Neutrophil (primary cell): ENCODE measurements around the gene HECTD1.
"Not testable (repeated sequence)": the region's sequence is repeated elsewhere in the genome, so short reads cannot be mapped to it uniquely, and the experiment has no call there.

Experiments
- H3K27ac ChIP-seq: fragments of 200-600 bp; sonication (generic); 2 replicates; pipeline ENCODE4 v1.5.1; 2016; ENCODE audit warnings: mild to moderate bottlenecking, moderate library complexity
- H3K27me3 ChIP-seq: fragments of 200-600 bp; sonication (generic); 2 replicates; pipeline ENCODE4 v1.6.0; 2016; ENCODE audit warnings: mild to moderate bottlenecking
- H3K36me3 ChIP-seq: fragments of 200-600 bp; sonication (generic); 2 replicates; pipeline ENCODE4 v1.5.1; 2017
- H3K4me1 ChIP-seq, 2 experiments: fragments of 200-600 bp in 1 of 2; sonication (generic) in 1 of 2; 1 replicate in 1 of 2; 2 replicates in 1 of 2; pipeline versions ENCODE4 v1.5.1 to v1.6.1; 2013 to 2016; ENCODE audit warnings: low read depth in 1 of 2, low read length in 1 of 2, mild to moderate bottlenecking in 1 of 2, moderate library complexity in 1 of 2; ENCODE audit not compliant: control insufficient read depth in 1 of 2, insufficient read depth in 1 of 2
- H3K4me3 ChIP-seq, 2 experiments: fragments of 200-600 bp in 1 of 2; sonication (generic) in 1 of 2; 1 replicate in 1 of 2; 2 replicates in 1 of 2; pipeline ENCODE4 v1.5.1; 2013 to 2016; ENCODE audit warnings: low read depth in 1 of 2, low read length in 1 of 2, mild to moderate bottlenecking in 1 of 2, moderate library complexity in 1 of 2
- H3K9me3 ChIP-seq: fragments of 200-600 bp; sonication (generic); 2 replicates; pipeline ENCODE4 v1.5.1; 2016
- TF ChIP-seq, protein P1 (sequence below): fragments of 200-600 bp; sonication (generic); IDR thresholded peaks from 2 replicates; pipeline ENCODE4 v1.5.1; 2016; ENCODE audit warnings: antibody characterized with exemption

HECTD1 gene

DNA sequence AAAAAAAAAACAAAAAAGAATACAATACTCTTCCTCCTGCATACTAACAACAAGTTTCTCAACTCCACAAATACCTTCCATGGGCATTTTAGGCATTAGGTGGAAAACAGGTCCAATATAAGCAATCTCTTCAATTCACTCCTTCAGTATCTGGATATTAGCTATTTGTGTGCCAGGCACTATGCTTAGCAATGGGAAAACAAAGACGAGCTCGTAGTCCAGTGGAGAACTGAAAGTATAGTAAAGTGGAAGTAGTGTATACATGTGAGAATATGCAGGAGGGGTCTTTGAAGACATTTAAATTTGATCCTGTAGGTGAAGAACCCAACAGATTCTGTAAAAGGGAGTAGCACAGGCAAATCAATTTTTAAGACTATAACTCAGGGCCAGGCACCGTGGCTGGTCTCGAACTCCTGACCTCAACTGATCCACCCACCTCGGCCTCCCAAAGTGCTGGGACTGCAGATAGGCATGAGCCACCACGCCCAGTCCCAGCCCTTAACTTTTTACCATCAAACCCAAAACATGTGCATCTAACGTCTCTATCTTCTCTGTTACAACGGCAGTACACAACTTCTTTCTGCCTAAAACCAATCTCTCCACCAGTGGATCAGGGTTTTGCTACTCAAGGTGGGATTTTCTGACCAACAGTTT, 10.6 kb downstream of the HECTD1 start:
- H3K4me3 ChIP-seq: no peak overlapping the region
- H3K27ac ChIP-seq: no peak overlapping the region
- H3K9me3 ChIP-seq: no peaks in the 10 kb centered on the region
- no peaks in the 10 kb centered on the region for H3K27me3 ChIP-seq
- peaks cover 0 to 5% of the 10 kb centered on the region in 2 experiments for H3K4me1 ChIP-seq
- TF ChIP-seq, protein P1, sequence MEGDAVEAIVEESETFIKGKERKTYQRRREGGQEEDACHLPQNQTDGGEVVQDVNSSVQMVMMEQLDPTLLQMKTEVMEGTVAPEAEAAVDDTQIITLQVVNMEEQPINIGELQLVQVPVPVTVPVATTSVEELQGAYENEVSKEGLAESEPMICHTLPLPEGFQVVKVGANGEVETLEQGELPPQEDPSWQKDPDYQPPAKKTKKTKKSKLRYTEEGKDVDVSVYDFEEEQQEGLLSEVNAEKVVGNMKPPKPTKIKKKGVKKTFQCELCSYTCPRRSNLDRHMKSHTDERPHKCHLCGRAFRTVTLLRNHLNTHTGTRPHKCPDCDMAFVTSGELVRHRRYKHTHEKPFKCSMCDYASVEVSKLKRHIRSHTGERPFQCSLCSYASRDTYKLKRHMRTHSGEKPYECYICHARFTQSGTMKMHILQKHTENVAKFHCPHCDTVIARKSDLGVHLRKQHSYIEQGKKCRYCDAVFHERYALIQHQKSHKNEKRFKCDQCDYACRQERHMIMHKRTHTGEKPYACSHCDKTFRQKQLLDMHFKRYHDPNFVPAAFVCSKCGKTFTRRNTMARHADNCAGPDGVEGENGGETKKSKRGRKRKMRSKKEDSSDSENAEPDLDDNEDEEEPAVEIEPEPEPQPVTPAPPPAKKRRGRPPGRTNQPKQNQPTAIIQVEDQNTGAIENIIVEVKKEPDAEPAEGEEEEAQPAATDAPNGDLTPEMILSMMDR: no peak
- H3K36me3 ChIP-seq: peaks cover 12% of the 10 kb centered on the region

DNA sequence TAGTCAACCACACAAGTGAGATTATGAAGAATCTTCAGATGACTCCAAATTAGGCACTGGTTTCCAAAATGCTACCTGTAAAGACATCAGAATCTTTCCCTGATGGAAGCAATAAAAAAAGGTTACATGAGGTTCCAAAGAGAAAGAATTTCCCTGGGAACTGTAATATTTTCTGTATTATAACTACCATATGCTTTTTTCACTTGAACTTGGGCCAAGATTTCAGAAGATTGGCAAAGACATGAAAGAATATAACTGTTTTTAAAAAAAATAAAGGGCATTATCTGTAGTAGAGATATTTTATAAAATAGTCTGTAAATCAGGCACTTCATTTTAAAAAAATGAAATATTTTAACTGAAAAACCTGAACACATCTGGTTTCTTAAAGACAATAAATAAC, 12.9 kb downstream of the HECTD1 start:
- TF ChIP-seq, protein P1: no peak
- H3K27me3 ChIP-seq: no peaks in the 10 kb centered on the region
- no peak overlapping the region for H3K4me3 ChIP-seq
- H3K27ac ChIP-seq: no peak overlapping the region
- H3K36me3 ChIP-seq: peaks cover 19% of the 10 kb centered on the region
- H3K9me3 ChIP-seq: no peaks in the 10 kb centered on the region
- no peaks in the 10 kb centered on the region for H3K4me1 ChIP-seq

DNA sequence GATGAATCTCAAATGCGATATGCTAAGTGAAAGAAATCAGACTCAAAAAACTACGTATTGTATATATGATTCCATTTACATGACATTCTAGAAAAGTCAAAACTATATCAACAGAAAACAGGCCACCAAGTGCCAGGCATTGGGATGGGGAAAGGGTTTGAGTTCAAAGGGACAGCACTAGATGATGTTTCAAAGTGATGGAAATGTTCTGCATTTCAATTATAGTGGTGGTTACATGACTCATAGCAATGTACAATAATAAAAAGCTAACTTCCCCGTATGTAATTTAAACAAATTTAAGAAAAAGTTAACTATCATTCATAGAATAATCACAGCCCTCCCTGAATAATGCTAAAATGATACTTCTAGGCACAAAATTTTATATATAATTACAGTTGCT, 13.5 kb downstream of the HECTD1 start:
- no peak overlapping the region for H3K4me3 ChIP-seq
- no peaks in the 10 kb centered on the region for H3K4me1 ChIP-seq
- H3K9me3 ChIP-seq: no peaks in the 10 kb centered on the region
- H3K27me3 ChIP-seq: no peaks in the 10 kb centered on the region
- H3K27ac ChIP-seq: no peak overlapping the region
- TF ChIP-seq, protein P1: no peak
- peaks cover 23% of the 10 kb centered on the region for H3K36me3 ChIP-seq

DNA sequence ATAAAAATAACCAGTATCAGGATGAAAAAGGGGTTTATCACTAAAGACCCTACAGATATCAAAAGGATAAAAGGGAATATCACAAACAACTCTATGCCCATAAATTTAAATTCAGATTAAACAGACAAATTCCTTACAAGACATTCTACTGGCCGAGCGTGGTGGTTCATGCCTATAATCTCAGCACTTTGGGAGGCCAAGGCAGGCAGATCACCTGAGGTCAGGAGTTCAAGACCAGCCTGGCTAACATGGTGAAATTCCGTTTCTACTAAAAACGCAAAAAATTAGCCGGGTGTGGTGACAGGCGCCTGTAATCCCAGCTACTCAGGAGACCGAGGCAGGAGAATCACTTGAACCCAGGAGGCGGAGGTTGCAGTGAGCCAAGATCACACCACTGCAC, 15.0 kb downstream of the HECTD1 start:
- H3K4me1 ChIP-seq, H3K9me3 ChIP-seq, H3K4me3 ChIP-seq, H3K27ac ChIP-seq, H3K27me3 ChIP-seq: not testable (repeated sequence)
- H3K36me3 ChIP-seq: peaks cover 19% of the 10 kb centered on the region

DNA sequence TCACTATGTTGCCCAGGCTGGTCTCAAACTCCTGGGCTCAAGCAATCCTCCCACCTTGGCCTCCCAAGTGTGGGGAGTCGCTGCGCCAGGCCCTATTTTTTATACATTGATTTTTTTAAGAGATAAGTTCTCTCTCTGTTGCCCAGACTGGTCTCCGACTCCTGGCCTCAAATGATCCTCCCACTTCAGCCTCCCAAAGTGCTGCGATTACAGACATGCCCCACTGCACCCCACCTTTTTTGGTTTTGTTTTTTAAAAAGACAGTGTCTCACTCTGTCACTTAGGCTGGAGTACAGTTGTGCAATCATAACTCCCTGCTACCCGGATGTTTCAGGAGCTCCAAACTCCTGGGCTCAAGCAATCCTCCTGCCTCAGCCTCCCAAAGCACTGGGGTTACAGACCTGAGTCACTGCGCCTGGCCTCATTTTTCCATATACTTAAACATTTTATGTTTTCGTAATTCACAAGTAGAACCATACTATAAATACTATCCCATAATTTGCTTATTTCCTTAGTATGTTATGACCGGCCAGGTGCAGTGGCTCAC, 16.8 kb downstream of the HECTD1 start:
- no peaks in the 10 kb centered on the region for H3K9me3 ChIP-seq
- TF ChIP-seq, protein P1: no peak
- H3K4me3 ChIP-seq: no peak overlapping the region
- H3K27ac ChIP-seq: no peak overlapping the region
- peaks cover 16% of the 10 kb centered on the region for H3K36me3 ChIP-seq
- H3K4me1 ChIP-seq: no peaks in the 10 kb centered on the region
- H3K27me3 ChIP-seq: no peaks in the 10 kb centered on the region

DNA sequence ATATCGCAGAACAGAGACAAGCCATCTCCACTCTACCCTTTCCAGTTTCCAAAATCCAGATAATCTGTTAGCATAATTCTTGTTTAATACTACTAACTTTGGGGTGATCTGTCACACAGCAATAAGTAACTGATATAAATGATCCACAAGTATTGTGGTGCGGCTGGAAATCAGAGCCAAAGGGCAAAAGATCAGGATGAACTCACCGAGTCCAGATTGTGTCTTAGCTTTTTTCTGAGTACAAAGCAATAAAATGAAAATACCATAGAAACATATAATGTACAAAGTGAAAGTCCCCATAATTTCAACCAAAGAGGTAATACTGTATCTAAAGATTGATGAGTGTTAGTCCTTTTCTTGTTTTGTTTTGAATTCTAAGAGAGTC, 17.4 kb downstream of the HECTD1 start:
- no peaks in the 10 kb centered on the region for H3K4me1 ChIP-seq
- TF ChIP-seq, protein P1: no peak
- no peak overlapping the region for H3K4me3 ChIP-seq
- no peak overlapping the region for H3K27ac ChIP-seq
- peaks cover 16% of the 10 kb centered on the region for H3K36me3 ChIP-seq
- no peaks in the 10 kb centered on the region for H3K9me3 ChIP-seq
- H3K27me3 ChIP-seq: no peaks in the 10 kb centered on the region
